Lower leg skin (tissue), 3 donors: ENCODE results near the gene LKAAEAR1.

Source experiments
- CTCF ChIP-seq, 3 donors: fragments of 450-650 bp; IDR thresholded peaks; one replicate each; pipeline ENCODE4 v1.5.1; 2016; ENCODE audit warnings: antibody characterized with exemption in 3 of 3, mild to moderate bottlenecking in 3 of 3, moderate library complexity in 2 of 3
- POLR2A ChIP-seq, 2 donors: fragments of 450-650 bp; IDR thresholded peaks; one replicate each; pipeline ENCODE4 v1.6.1; 2016 to 2017; ENCODE audit warnings: antibody characterized with exemption in 2 of 2, mild to moderate bottlenecking in 1 of 2, moderate library complexity in 1 of 2

- TF ChIP-seq POLR2A (IDR thresholded peaks at IDR 0.05) (no peak), CTCF (IDR thresholded peaks at IDR 0.05) (no peak)
These were observed 44.7 kb downstream of the LKAAEAR1 start for GRCh38 chr20:64039293-64040160.
